ENCODE measurements around the gene SYPL2. TPM values are rescaled to one million over a fixed set of nuclear protein-coding genes. Genes with fewer than 3 reads are reported as not detected.

SYPL2 gene
- total RNA-seq, 1 experiment from 2014 or later = 1.3 TPM

DNA sequence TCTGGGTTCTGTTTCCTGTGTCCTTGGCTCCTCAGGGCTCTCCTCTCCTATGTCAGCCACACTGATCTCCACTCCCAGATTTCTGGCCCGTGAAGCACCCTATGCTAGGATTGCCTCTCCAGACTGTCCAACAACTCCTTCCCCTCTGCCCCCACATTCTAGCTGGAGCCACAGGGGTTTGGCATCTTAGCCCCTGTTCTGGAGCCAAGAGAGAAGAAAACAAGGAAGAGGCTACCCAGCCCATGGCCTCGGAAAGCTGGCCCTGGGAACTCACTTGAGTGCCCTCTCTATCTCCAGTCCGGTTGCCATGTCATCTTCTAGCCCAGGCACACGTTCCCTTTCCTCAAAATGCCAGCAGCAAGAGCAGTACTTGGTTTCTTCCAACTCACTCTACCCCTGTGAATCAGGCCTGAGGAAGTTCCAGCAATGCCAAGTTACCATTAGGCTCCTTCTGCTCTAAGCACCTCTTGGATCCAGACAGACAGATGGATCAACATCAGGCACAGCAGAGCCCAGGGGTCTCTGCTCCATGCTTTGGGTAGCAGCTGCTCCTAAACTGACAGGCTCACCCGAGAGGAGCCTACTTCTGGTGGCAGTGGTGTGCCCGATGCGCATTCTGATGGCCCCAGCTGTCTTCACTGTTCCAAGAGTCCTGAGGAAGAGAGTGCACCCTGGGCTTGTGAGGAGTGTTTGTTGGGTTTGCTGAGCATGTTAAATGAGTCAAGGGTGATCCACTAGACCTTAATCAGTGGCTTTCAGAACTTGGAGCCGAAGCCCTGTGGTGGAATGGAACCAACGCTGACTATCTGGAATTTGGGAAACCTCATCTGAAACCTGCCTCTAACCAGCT lies 61.7 kb downstream of the SYPL2 start:
- RAD21 ChIA-PET (ENCODE audit: low non-redundant PET in 1 of 2, low total read pairs in 2 of 2, uncharacterized antibody in 2 of 2, unreplicated experiment in 2 of 2) = no interaction called here
- Histone ChIP-seq H3K36me3 (ENCODE audit: control insufficient read depth in 1 of 2, insufficient read depth in 2 of 2, low read length in 2 of 2) (no peaks in the 10 kb centered on the region), H3K4me2 (ENCODE audit: low read length) (no peak overlapping the region), H4K20me1 (ENCODE audit: insufficient read depth) (no peaks in the 10 kb centered on the region), H3K27me3 (ENCODE audit: insufficient read depth, low read length) (no peaks in the 10 kb centered on the region; the same call in 1 of the 2 replicates), H3K4me1 (ENCODE audit: control insufficient read depth in 1 of 2, insufficient read depth in 2 of 2, low read length in 2 of 2) (peaks cover 4 to 12% of the 10 kb centered on the region in 2 experiments; a peak in 3 of 4 replicates), H3K9ac (ENCODE audit: low read length) (no peak overlapping the region), H2AFZ (ENCODE audit: low read depth, low read length, poor library complexity, severe bottlenecking) (no peak overlapping the region), H3K4me3 (replicated peaks in 1 of 2; ENCODE audit: low read depth in 1 of 2, low read length in 2 of 2) (no peak overlapping the region), H3K27ac (ENCODE audit: low read depth, low read length) (no peak overlapping the region), H3K79me2 (ENCODE audit: insufficient read depth, low read length) (no peaks in the 10 kb centered on the region), H3K9me2 (ENCODE audit: insufficient read depth) (no peaks in the 10 kb centered on the region), H3K9me3 (ENCODE audit: control insufficient read depth in 1 of 2, insufficient read depth in 1 of 2, low read depth in 1 of 2, low read length in 2 of 2) (no peaks in the 10 kb centered on the region)
- BruUV-seq (replicated peaks) = no TSS peak
- ATAC-seq = no peak
- CTCF ChIA-PET = interaction anchor here (6.2 to 6.4 kb wide), 2 partner anchors 29 to 36 kb away, joined by 70 to 146 read pairs; partner anchors contain the start of gene CYB561D1
- TF ChIP-seq ELF1 (IDR thresholded peaks at IDR 0.05; ENCODE audit: borderline replicate concordance, low read depth) = no peak
- TF ChIP-seq, protein P1, sequence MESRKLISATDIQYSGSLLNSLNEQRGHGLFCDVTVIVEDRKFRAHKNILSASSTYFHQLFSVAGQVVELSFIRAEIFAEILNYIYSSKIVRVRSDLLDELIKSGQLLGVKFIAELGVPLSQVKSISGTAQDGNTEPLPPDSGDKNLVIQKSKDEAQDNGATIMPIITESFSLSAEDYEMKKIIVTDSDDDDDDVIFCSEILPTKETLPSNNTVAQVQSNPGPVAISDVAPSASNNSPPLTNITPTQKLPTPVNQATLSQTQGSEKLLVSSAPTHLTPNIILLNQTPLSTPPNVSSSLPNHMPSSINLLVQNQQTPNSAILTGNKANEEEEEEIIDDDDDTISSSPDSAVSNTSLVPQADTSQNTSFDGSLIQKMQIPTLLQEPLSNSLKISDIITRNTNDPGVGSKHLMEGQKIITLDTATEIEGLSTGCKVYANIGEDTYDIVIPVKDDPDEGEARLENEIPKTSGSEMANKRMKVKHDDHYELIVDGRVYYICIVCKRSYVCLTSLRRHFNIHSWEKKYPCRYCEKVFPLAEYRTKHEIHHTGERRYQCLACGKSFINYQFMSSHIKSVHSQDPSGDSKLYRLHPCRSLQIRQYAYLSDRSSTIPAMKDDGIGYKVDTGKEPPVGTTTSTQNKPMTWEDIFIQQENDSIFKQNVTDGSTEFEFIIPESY (IDR thresholded peaks at IDR 0.05; ENCODE audit: extremely low read depth, insufficient replicate concordance, low read length) = no peak
- TF ChIP-seq CBX3 (IDR thresholded peaks at IDR 0.05; ENCODE audit: low read depth) = no peak
- no peak for TF ChIP-seq FOSL1 (IDR thresholded peaks at IDR 0.05; ENCODE audit: low read depth)
- no peak for TF ChIP-seq RAD21 (IDR thresholded peaks at IDR 0.05; ENCODE audit: low read depth)
- TF ChIP-seq, protein P2, sequence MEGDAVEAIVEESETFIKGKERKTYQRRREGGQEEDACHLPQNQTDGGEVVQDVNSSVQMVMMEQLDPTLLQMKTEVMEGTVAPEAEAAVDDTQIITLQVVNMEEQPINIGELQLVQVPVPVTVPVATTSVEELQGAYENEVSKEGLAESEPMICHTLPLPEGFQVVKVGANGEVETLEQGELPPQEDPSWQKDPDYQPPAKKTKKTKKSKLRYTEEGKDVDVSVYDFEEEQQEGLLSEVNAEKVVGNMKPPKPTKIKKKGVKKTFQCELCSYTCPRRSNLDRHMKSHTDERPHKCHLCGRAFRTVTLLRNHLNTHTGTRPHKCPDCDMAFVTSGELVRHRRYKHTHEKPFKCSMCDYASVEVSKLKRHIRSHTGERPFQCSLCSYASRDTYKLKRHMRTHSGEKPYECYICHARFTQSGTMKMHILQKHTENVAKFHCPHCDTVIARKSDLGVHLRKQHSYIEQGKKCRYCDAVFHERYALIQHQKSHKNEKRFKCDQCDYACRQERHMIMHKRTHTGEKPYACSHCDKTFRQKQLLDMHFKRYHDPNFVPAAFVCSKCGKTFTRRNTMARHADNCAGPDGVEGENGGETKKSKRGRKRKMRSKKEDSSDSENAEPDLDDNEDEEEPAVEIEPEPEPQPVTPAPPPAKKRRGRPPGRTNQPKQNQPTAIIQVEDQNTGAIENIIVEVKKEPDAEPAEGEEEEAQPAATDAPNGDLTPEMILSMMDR (IDR thresholded peaks at IDR 0.05 in 2 of 3, conservative IDR thresholded peaks at IDR 0.05 in 1 of 3; ENCODE audit: borderline replicate concordance in 1 of 3, insufficient read depth in 1 of 3, low read depth in 2 of 3, low read length in 2 of 3) = no peak
- no peak for TF ChIP-seq TCF7L2 (IDR thresholded peaks at IDR 0.05; ENCODE audit: borderline replicate concordance, extremely low read depth, insufficient read depth, insufficient read length)
- TF ChIP-seq SRF (IDR thresholded peaks at IDR 0.05; ENCODE audit: low read depth) = no peak
- TF ChIP-seq, protein P3, sequence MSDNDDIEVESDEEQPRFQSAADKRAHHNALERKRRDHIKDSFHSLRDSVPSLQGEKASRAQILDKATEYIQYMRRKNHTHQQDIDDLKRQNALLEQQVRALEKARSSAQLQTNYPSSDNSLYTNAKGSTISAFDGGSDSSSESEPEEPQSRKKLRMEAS (IDR thresholded peaks at IDR 0.05) = no peak
- TF ChIP-seq, protein P4, sequence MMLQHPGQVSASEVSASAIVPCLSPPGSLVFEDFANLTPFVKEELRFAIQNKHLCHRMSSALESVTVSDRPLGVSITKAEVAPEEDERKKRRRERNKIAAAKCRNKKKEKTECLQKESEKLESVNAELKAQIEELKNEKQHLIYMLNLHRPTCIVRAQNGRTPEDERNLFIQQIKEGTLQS (IDR thresholded peaks at IDR 0.05) = no peak
- no peak for TF ChIP-seq EZH2phosphoT487 (IDR thresholded peaks at IDR 0.05; ENCODE audit: borderline replicate concordance)
- no peak for TF ChIP-seq JUND (IDR thresholded peaks at IDR 0.05)
- TF ChIP-seq, protein P5, sequence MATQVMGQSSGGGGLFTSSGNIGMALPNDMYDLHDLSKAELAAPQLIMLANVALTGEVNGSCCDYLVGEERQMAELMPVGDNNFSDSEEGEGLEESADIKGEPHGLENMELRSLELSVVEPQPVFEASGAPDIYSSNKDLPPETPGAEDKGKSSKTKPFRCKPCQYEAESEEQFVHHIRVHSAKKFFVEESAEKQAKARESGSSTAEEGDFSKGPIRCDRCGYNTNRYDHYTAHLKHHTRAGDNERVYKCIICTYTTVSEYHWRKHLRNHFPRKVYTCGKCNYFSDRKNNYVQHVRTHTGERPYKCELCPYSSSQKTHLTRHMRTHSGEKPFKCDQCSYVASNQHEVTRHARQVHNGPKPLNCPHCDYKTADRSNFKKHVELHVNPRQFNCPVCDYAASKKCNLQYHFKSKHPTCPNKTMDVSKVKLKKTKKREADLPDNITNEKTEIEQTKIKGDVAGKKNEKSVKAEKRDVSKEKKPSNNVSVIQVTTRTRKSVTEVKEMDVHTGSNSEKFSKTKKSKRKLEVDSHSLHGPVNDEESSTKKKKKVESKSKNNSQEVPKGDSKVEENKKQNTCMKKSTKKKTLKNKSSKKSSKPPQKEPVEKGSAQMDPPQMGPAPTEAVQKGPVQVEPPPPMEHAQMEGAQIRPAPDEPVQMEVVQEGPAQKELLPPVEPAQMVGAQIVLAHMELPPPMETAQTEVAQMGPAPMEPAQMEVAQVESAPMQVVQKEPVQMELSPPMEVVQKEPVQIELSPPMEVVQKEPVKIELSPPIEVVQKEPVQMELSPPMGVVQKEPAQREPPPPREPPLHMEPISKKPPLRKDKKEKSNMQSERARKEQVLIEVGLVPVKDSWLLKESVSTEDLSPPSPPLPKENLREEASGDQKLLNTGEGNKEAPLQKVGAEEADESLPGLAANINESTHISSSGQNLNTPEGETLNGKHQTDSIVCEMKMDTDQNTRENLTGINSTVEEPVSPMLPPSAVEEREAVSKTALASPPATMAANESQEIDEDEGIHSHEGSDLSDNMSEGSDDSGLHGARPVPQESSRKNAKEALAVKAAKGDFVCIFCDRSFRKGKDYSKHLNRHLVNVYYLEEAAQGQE (IDR thresholded peaks at IDR 0.05; ENCODE audit: low read depth) = no peak
- TF ChIP-seq POLR2AphosphoS5 (IDR thresholded peaks at IDR 0.05; ENCODE audit: low read depth, low read length) = no peak
- no peak for TF ChIP-seq SP1 (IDR thresholded peaks at IDR 0.05; ENCODE audit: low read depth)
- TF ChIP-seq EGR1 (IDR thresholded peaks at IDR 0.05; ENCODE audit: low read depth) = no peak
- intact Hi-C loops (cut with micrococcal nuclease) = no loop called here
- DNase-seq (ENCODE audit: low read depth, low spot score) = no peak
- POLR2A ChIA-PET = no interaction called here
